Stimulated activated CD8-positive, alpha-beta memory T cell treated with anti-CD3 and anti-CD28 coated beads, Interleukin-12 subunit alpha, Interleukin-12 subunit beta, amount 100 ng/mL, for 1 hour (primary cell): ENCODE measurements around the gene TFDP1.

Source experiments
- DNase-seq: peaks from one replicate; pipeline ENCODE4 v3.0.0-alpha.2; 2020; ENCODE audit warnings: low read depth

The TFDP1 gene

DNA sequence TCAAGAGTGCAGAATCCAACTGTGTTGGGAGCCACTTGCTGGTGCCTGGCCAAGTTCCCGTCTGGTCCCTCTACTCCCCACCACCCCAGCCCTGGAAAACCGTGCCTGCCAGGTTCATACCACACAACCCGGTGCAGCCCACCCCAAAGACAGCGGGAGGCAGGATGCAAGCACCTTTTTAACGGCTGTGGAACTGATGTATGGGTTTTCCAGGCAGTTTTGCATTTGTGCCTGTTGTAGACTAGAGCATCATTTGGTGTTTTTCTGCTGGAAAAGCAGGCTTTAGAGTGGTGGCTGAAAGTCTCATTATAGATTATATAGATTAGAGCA lies 13.5 kb downstream of the TFDP1 start:
- no peak for DNase-seq

DNA sequence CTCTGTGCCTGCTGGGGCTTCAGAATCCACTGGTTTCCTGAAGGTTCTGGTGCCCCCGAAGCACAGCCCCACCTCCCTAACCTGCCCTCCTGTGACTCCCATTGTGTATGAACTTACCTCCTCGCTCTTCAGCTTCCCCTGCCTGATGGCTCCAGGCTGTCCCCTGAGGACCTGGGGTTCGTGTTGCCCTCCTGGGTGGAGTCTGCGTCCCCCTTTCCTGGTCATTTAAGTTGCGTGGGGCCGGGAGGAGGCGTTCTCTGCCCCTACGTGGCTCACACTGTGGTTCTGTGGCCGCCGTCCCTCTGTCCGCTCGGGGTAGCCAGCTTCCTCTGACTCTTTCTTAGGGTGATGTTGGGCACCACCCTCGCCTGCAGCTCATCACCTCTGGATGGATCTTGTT lies 13.9 kb downstream of the TFDP1 start:
- DNase-seq, result no peak

GRCh38 chr13:113599391-113599790 lies 14.8 kb downstream of the TFDP1 start:
- no peak for DNase-seq

GRCh38 chr13:113601166-113602070 lies 16.9 kb downstream of the TFDP1 start:
- no peak for DNase-seq

GRCh38 chr13:113602291-113602988 lies 17.9 kb downstream of the TFDP1 start:
- no peak for DNase-seq

- no peak for DNase-seq
Measured at GRCh38 chr13:113603116-113603710, 18.7 kb downstream of the TFDP1 start.

DNA sequence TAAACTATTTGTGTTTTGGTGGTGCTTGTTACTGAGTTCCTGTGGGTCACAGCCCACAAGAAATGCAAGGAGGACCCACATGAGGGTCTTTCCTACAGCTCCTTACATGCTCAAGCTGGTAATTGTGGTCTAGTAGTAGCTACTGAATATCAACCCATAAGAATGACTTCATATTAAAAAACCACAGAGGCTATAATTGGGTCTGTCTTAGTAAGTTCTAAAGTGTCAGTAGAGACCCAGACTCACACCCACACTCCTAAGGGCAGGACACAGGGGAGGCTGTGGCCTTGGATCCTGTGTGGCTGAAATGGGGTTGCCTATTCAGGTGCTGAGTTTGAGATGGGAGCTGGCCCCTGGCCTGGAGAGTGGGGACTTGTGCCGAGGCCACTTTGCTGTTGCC lies 19.6 kb downstream of the TFDP1 start:
- no peak for DNase-seq

DNA sequence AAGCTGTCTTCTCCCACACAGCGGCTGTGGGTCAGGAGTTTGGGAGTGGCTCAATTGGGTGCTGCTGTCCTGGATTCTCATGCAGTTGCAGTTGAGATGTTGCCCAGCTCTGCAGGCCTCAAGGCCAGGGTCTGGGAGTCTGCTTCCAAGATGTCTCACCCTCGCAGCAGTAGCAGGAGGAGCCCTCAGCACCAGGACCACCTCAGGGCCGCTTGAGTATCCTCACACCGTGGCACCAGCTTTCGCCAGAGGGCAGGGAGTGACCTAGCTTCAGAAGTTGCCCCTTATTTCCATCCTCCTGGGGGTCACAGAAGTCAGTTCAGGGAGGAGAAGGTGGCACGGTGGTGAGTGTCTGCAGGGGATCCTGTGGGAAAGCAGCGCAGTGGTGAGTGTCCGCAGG lies 20.9 kb downstream of the TFDP1 start:
- DNase-seq, result no peak

DNA sequence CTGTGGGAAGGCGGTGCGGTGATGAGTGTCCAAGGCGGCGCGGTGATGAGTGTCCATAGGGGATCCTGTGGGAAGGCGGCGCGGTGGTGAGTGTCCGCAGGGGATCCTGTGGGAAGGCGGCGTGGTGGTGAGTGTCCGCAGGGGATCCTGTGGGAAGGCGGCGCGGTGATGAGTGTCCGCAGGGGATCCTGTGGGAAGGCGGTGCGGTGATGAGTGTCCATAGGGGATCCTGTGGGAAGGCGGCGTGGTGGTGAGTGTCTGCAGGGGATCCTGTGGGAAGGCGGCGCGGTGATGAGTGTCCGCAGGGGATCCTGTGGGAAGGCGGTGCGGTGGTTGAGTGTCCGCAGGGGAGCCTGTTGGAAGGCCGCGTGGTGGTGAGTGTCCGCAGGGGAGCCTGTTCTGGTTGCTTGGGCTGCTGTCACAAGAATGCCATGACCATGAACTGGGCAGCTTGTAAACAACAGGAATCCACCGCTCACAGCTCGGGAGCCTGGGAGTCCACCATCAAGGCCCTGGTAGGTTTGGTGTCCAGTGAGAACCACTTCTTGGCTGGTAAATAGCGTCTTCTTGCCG lies 21.4 kb downstream of the TFDP1 start:
- DNase-seq, result no peak

GRCh38 chr13:113607056-113607888 lies 22.7 kb downstream of the TFDP1 start:
- no peak for DNase-seq

DNA sequence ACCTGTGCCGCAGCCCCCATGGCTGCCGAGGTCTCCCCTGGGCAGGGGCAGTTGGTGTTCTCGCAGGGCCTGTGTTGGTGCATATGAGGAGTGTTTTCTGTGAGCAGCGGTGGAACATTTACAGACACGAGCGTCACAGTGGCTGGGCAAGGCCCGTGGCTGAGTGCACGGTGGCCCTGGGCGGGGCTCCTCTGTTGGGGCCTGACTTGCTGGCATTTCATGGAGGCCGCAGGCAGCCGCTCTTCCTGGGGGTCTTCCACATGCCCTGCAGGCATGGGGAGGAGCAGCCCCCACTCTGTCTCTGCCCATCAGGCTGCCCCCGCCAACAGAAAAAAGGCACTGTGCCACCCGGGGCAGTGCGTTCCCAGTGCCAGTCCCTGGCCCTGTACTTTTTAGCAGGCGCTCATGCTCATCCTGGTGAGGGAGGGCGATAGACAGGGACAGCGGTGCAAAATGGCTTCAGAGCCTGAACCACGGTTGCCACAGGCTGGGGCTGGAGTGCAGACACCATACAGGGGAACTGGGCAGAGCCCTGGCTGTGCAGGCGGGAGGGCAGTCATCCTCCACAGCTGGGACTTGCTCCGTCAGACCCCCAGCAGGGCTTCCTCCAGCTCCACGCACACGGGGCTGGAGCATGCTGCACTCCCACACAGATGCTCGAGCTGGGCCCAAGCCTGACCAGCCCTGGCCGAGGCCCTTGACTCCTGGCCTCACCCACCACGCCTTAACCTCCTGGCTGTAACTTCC lies 23.5 kb downstream of the TFDP1 start:
- DNase-seq, result no peak

DNA sequence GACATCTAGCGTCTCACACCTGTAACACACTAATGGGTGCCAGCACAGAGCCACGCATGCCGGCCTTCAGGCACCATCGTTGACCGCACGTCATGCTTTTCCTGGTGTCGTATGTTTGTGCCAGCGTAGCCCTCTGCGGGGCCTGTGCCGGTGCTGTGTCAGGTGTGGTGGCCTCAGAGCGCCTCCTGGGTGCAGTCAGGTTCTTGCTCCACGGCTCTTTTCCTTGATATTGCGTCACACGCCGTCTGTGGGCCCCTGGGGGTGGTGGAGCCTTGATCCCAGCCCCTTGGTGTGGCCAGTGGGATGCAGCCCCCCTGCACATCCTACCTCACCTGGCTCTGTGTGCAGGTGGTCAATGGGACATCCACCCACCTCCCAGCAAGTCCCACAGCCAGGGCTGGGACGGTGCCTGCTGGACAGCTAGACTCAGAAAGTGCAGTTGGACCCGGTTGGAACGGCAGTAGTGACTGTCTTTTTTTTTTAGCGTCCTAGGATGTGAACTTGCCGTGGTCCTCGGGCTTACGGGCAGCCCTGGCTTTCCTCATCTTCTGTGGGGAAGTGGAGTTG lies 24.5 kb downstream of the TFDP1 start:
- DNase-seq, result no peak

GRCh38 chr13:113609616-113610015 lies 25.1 kb downstream of the TFDP1 start:
- DNase-seq, result no peak

DNA sequence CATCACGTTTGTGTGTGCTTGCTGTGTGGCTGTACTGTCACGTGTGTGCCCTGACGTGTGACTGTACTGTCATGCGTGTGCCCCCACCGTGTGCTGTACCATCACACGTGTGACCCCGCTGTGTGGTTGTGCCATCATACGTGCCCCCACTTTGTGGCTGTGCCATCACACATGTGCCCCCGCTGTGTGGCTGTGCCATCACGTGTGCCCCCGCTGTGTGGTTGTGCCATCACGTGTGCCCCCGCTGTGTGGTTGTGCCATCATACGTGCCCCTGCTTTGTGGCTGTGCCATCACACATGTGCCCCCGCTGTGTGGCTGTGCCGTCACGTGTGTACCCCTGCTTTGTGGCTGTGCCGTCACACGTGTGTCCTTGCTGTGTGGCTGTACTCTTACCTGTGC lies 25.7 kb downstream of the TFDP1 start:
- DNase-seq, result no peak

GRCh38 chr13:113611996-113612395 lies 27.4 kb downstream of the TFDP1 start:
- no peak for DNase-seq

- DNase-seq, result no peak
Measured at GRCh38 chr13:113612607-113613006, 28.1 kb downstream of the TFDP1 start.

DNA sequence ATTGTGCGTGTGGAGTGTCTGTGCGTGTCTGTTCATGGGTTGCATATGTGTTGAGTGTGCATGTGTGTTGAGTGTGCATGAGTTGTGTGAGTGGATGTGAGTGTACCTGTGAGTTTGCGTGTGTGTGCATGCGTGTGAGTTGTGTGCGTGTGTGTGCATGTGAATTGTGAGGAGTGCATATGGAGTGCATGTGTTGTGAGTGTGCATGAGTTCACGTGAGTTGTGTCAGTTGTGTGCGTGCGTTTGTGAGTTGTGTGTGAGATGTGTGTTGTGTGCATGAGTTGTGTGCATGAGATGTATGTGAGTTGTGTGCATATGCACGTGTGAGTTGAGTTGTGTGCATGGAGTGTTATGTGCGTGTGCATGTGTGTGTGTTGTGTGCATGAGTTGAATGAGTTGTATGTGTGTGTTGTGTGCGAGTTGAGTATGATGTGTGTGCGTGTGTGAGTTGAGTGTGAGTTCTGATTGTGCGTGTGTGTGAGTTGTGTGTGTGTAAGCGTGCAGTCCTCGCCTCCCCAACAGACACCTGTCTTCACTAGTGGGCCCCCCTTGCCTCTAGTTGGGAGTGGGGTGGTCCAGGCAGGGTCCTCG lies 29.3 kb downstream of the TFDP1 start:
- no peak for DNase-seq

GRCh38 chr13:113616281-113616906 lies 31.8 kb downstream of the TFDP1 start:
- DNase-seq, result no peak

DNA sequence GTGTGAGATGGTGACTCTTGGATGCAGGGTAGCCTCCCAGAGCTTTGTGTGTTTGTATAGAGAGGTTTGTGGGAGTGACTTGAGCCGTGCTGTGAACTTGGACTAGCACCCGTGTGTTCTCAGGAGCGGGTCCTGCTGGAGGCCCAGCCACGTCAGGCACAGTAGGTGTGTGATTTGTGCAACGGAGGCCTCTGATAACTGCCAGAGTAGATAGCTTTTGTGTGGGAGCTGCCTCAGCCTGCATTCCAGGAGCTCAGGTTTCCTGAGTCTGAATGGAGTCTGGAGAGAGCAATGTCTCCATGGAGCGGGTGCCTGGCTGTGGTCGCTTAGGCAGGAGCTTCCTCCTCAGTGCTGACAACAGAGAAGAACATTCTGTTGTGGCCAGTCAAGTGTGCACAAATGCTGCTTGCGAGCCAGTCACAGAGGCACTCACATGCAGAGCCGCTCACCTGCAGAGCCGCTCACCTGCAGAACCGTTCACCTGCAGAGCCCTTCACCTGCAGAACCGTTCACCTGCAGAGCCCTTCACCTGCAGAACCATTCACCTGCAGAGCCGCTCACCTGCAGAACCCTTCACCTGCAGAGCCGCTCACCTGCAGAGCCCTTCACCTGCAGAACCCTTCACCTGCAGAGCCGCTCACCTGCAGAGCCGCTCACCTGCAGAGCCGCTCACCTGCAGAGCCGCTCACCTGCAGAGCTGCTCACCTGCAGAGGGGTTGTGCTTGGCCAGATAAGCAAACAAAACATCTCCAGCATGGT lies 32.6 kb downstream of the TFDP1 start:
- DNase-seq, result no peak
